ENCODE results near the gene ACKR3. TPM values are rescaled to one million over a fixed set of nuclear protein-coding genes. Genes with fewer than 3 reads are reported as not detected.

The ACKR3 gene
- total and polyA plus RNA-seq, 2 donors (not counting 1 experiment from before 2014, with no cell fraction given): 0.17 to 1.5 TPM

GRCh38 chr2:236597629-236598028, 28.0 kb downstream of the ACKR3 start:
- no peak for DNase-seq (ENCODE audit: low read depth in 2 of 2)
- no peaks in the 10 kb centered on the region for H3K79me2 ChIP-seq (ENCODE audit: control insufficient read depth, insufficient read depth, low read length)

GRCh38 chr2:236599059-236599458, 29.4 kb downstream of the ACKR3 start:
- no peaks in the 10 kb centered on the region for H3K27me3 ChIP-seq (ENCODE audit: control insufficient read depth, insufficient read depth, low read length)
- no peak for DNase-seq (ENCODE audit: low read depth in 2 of 2)
- H3K36me3 ChIP-seq (ENCODE audit: control insufficient read depth, insufficient read depth, low read length): no peaks in the 10 kb centered on the region
- H3K4me2 ChIP-seq (ENCODE audit: extremely low read depth, insufficient read depth, low read length): no peak overlapping the region
- no peaks in the 10 kb centered on the region for H4K20me1 ChIP-seq (ENCODE audit: control insufficient read depth, extremely low read depth, insufficient read depth, low read length)
- no peak for TF ChIP-seq EZH2 (IDR thresholded peaks at IDR 0.05; ENCODE audit: low read length, missing control alignments)
- TF ChIP-seq, protein P1, sequence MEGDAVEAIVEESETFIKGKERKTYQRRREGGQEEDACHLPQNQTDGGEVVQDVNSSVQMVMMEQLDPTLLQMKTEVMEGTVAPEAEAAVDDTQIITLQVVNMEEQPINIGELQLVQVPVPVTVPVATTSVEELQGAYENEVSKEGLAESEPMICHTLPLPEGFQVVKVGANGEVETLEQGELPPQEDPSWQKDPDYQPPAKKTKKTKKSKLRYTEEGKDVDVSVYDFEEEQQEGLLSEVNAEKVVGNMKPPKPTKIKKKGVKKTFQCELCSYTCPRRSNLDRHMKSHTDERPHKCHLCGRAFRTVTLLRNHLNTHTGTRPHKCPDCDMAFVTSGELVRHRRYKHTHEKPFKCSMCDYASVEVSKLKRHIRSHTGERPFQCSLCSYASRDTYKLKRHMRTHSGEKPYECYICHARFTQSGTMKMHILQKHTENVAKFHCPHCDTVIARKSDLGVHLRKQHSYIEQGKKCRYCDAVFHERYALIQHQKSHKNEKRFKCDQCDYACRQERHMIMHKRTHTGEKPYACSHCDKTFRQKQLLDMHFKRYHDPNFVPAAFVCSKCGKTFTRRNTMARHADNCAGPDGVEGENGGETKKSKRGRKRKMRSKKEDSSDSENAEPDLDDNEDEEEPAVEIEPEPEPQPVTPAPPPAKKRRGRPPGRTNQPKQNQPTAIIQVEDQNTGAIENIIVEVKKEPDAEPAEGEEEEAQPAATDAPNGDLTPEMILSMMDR (conservative IDR thresholded peaks at IDR 0.05 in 1 of 2, IDR thresholded peaks at IDR 0.05 in 1 of 2; ENCODE audit: low read depth in 1 of 2, low read length in 2 of 2): no peak
- no peaks in the 10 kb centered on the region for H3K4me1 ChIP-seq (ENCODE audit: control insufficient read depth, extremely low read depth, insufficient read depth, low read length)
- no peaks in the 10 kb centered on the region for H3K79me2 ChIP-seq (ENCODE audit: control insufficient read depth, insufficient read depth, low read length)
- no peaks in the 10 kb centered on the region for H3K9me3 ChIP-seq (ENCODE audit: control insufficient read depth, insufficient read depth, low read depth, low read length)
- H2AFZ ChIP-seq (ENCODE audit: low read length): no peak overlapping the region
- H3K27ac ChIP-seq (ENCODE audit: insufficient read depth, low read length): no peak overlapping the region
- no peak overlapping the region for H3K9ac ChIP-seq (ENCODE audit: insufficient read depth, low read length)
- no peak overlapping the region for H3K4me3 ChIP-seq (replicated peaks in 1 of 4; ENCODE audit: control extremely low read depth in 1 of 4, insufficient read depth in 1 of 4, low read depth in 3 of 4, low read length in 4 of 4)

More at GRCh38 chr2:236597629-236598028, 28.0 kb downstream of the ACKR3 start:
- no peak overlapping the region for H3K4me3 ChIP-seq (replicated peaks in 1 of 4; ENCODE audit: control extremely low read depth in 1 of 4, insufficient read depth in 1 of 4, low read depth in 3 of 4, low read length in 4 of 4)
- no peaks in the 10 kb centered on the region for H3K9me3 ChIP-seq (ENCODE audit: control insufficient read depth, insufficient read depth, low read depth, low read length)
- no peak overlapping the region for H3K9ac ChIP-seq (ENCODE audit: insufficient read depth, low read length)
- no peaks in the 10 kb centered on the region for H3K36me3 ChIP-seq (ENCODE audit: control insufficient read depth, insufficient read depth, low read length)
- no peak overlapping the region for H3K27ac ChIP-seq (ENCODE audit: insufficient read depth, low read length)
- no peaks in the 10 kb centered on the region for H4K20me1 ChIP-seq (ENCODE audit: control insufficient read depth, extremely low read depth, insufficient read depth, low read length)
- no peak for TF ChIP-seq EZH2 (IDR thresholded peaks at IDR 0.05; ENCODE audit: low read length, missing control alignments)
- TF ChIP-seq, protein P1 (conservative IDR thresholded peaks at IDR 0.05 in 1 of 2, IDR thresholded peaks at IDR 0.05 in 1 of 2; ENCODE audit: low read depth in 1 of 2, low read length in 2 of 2): no peak
- H3K4me2 ChIP-seq (ENCODE audit: extremely low read depth, insufficient read depth, low read length): no peak overlapping the region
- H2AFZ ChIP-seq (ENCODE audit: low read length): no peak overlapping the region
- no peaks in the 10 kb centered on the region for H3K4me1 ChIP-seq (ENCODE audit: control insufficient read depth, extremely low read depth, insufficient read depth, low read length)
- H3K27me3 ChIP-seq (ENCODE audit: control insufficient read depth, insufficient read depth, low read length): no peaks in the 10 kb centered on the region

DNA sequence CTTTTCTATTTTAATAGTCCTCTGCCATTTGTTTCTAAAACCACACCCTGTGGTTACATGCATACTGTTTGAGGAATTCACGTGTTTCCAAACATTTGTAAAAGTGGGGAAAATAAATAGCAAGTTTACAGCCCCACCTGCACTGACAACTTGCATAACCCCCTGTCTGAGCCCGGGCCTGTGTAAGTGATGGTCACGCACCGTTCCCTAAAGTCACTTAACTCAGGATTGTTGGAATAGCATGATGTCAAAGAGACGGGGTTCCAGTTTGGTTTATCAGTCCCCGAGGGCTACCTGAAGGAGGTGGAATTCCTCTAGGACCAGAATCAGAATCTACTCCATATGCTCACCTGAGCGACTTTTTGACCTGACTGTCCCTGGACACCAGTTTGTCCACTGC, 30.5 kb downstream of the ACKR3 start:
- Histone ChIP-seq H3K9me3 (ENCODE audit: control insufficient read depth, insufficient read depth, low read depth, low read length) (no peaks in the 10 kb centered on the region), H3K36me3 (ENCODE audit: control insufficient read depth, insufficient read depth, low read length) (no peaks in the 10 kb centered on the region), H3K4me2 (ENCODE audit: extremely low read depth, insufficient read depth, low read length) (no peak overlapping the region), H2AFZ (ENCODE audit: low read length) (no peak overlapping the region), H4K20me1 (ENCODE audit: control insufficient read depth, extremely low read depth, insufficient read depth, low read length) (no peaks in the 10 kb centered on the region), H3K9ac (ENCODE audit: insufficient read depth, low read length) (no peak overlapping the region), H3K4me3 (replicated peaks in 1 of 4; ENCODE audit: control extremely low read depth in 1 of 4, insufficient read depth in 1 of 4, low read depth in 3 of 4, low read length in 4 of 4) (no peak overlapping the region), H3K27ac (ENCODE audit: insufficient read depth, low read length) (no peak overlapping the region), H3K27me3 (ENCODE audit: control insufficient read depth, insufficient read depth, low read length) (no peaks in the 10 kb centered on the region), H3K4me1 (ENCODE audit: control insufficient read depth, extremely low read depth, insufficient read depth, low read length) (no peaks in the 10 kb centered on the region), H3K79me2 (ENCODE audit: control insufficient read depth, insufficient read depth, low read length) (no peaks in the 10 kb centered on the region)
- TF ChIP-seq EZH2 (IDR thresholded peaks at IDR 0.05; ENCODE audit: low read length, missing control alignments): no peak
- TF ChIP-seq, protein P1 (conservative IDR thresholded peaks at IDR 0.05 in 1 of 2, IDR thresholded peaks at IDR 0.05 in 1 of 2; ENCODE audit: low read depth in 1 of 2, low read length in 2 of 2): no peak
- no peak for DNase-seq (ENCODE audit: low read depth in 2 of 2)
